GM21576 (cell line): ENCODE measurements around the gene FBN2.

Source experiments
- ATAC-seq: cut with Tn5 transposase; IDR thresholded peaks from one replicate; pipeline ENCODE4 v1.9.1; 2021; ENCODE audit warnings: mild to moderate bottlenecking, moderate library complexity; ENCODE audit not compliant: unreplicated experiment

The FBN2 gene

GRCh38 chr5:128262911-128263310, 275.1 kb downstream of the FBN2 start:
- no peak for ATAC-seq

- no peak for ATAC-seq
Measured at GRCh38 chr5:128259607-128260021, 278.4 kb downstream of the FBN2 start.

- ATAC-seq: no peak
Measured at GRCh38 chr5:128258372-128258771, 279.7 kb downstream of the FBN2 start.

DNA sequence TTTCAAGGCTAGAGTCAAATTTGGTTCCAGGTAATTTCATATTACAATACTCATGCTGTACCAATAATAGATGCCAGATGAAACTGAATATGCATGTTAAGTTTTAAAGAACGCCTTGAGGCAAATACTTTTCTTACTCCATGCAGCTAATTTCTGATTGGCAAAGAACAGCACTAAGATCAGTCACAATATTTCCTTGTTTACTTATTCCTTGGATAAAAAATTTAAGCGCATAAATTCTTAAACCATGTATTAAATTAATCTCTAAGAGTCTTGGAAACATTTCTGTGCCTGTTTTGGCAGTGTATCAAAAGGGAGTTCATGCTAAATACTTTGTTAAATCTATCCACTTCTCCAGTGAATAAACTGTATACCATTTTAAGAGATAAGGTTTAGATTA, 281.0 kb downstream of the FBN2 start:
- ATAC-seq: no peak

GRCh38 chr5:128254789-128255188, 283.3 kb downstream of the FBN2 start:
- ATAC-seq: no peak

DNA sequence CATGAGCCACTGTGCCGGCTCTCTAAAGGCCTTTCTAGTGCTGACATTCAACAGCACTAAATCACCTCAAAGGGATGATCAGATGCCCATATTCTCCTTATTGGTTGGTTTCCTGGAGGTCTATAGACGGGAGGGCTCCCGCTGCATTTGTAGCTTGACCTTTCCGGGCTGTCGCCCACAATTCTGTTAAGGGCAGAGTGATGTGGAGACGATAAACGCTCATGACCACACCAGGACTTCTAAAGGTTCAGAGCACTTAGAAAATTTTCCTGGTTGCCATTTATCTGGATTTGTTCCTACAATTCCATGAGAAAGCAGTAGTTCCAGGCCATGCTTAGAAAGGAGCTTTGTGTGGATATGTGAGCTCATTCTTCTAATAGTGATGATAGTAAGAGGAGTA, 284.2 kb downstream of the FBN2 start:
- ATAC-seq: no peak

DNA sequence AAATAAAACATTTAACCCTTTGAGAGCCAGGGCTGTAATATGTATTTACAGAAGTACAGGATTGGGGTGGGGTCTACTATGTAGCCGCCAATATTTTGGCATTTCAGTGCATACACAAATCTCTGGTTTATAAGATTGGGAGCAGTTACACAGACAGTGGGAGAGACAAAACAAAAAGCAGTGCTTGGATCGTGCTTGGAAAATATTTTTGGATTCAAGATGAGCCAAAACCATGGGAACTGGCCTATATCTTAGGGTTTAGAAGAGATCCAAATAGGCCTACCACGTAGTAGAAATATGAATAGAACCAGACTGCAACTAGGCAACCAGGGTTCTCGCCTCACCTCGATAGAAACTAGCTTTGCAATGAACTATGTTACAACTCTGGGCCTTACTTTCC, 284.9 kb downstream of the FBN2 start:
- ATAC-seq: no peak

DNA sequence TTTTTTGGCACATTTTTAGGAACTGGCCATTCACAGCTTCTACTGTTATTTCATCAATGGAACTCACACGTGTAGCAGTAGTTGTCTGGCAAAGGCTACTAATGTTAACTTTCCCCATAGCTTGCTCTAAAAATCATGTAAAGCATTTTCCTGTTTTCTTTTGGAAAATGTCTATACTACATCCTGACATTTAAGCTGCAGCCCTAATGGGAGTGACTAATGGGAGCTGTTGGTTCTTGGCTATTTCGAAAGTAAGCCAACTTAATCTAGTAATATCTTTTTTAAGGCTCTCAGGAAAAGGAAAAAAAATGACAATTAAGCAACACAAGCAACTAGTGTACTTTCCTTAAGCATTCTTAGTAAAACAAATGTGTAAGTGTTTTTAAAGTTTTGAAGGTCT, 285.3 kb downstream of the FBN2 start:
- ATAC-seq: no peak

DNA sequence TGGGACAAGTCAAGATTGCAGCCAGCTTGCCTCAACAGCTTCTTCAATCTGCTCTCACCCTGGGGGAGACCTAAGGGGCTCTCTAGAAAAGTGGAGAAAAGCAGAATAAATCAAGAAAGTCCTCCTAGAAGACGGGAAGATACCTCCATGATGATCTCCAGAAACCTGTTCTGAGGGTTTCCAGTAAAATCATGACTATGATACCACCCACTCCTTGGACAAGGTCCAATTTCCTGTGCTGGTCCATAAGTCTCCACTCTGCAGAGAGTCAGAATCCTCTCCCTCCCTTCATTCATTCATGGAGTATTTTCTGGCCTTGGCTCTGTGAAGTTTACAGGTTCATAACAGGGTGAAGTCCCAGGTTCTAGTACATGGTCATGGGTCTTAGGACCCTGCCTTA, 285.8 kb downstream of the FBN2 start:
- no peak for ATAC-seq

GRCh38 chr5:128245974-128246373, 292.1 kb downstream of the FBN2 start:
- ATAC-seq: no peak

GRCh38 chr5:128243958-128244582, 294.0 kb downstream of the FBN2 start:
- no peak for ATAC-seq

DNA sequence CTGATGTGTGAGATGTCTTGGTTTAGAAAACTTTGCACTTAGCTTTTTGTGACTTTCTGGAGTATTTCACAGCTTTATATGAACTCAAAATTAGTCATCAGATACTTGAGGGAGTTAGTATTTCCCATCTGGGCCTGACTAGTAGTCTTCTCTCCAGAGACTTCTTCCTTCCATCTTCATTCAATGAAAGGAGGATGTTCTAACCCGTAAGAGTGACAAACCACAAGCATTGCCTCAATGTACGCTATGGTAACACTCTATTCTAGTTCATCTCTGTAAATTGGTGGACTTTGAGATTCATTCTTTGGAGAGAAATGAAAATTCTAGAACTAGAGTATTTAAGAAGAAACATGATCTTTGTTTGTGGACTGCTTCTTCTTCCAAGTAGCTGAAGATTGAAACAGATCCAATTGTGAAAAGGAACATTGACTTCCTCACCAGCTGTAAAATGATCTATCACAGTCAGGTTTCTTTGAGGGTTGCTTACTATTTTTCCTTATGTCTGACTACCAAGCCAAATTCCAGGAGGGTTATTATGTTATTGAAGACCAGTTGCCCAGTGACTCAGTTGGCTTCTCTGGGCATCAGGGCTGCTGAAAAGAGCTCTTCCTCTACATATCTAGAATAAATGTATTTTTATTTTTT, 296.9 kb downstream of the FBN2 start:
- no peak for ATAC-seq

DNA sequence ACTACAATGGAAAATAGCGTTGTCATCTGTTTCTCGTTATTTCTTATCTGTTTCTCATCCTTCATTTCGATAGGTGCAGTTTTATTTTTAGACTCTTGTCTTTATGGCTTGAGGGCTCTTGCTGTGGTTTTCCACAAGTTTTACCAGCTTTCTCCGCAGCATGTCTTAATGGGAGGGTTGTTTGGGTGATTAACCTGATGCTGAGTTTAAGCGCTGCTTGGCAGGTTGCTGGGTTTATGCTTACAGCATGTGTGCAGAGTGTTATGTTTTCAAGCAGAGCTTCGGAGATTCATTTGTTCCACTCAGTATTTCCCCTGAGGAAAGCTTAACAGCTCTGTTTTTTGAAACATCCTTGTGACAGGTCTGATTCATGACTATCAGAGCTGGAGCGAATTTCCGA, 300.5 kb downstream of the FBN2 start:
- no peak for ATAC-seq

DNA sequence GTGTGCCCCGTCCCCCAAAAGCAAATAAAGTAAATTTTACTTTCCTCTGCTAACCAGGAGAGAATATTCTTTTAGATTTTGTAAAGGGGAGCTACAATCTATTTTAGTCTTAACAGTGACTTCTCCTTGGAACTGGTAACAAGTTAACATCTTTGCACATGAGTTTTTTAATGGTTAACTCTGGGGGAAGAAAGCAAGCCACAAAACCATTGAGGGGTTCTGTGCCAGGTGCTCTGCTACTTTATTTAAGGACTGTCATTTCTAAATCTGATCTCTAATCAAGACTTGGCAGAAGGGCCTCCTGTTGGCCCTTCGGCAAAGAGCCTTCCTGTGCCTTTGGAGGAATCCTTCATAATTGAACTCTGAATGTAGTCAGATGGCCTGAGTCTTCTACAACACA, 301.0 kb downstream of the FBN2 start:
- ATAC-seq: no peak

DNA sequence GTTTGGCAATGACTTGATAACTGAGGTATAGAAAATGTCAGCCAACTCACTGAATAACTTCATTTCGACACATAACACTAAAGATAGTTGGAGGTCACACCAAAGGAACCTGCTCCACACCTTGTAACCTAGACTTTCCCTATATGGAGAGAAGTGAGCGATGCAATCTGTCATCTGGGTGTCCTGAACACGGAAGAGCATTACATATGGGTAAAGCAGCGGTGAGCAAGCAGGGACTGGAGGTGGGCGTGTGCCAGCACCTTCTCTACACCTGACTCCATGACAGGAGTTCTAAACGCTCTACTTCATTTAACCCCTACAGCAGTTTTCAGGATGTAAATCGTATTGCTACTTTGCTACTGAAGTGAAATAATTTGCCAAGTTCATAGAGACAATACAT, 301.7 kb downstream of the FBN2 start:
- no peak for ATAC-seq

- no peak for ATAC-seq
Measured at GRCh38 chr5:128234928-128235641, 303.0 kb downstream of the FBN2 start.

DNA sequence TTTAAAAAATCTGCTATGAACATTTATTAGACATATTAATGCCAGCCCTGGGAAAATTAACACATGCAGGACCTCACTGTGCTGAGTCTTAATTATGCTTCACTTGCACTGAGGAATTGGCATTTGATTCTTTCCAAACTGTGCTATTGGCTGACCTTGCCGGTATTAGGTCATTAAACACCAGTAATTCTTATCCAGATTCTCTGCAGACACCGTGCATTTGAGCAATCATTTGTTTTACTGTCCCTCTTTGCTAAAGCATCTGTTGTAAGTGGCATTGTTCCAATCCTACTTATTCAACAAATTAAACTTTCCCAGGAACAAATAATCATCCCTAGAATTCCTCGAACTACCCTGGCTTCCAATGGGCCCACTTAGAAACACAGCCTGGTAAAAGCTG, 309.5 kb downstream of the FBN2 start:
- no peak for ATAC-seq

DNA sequence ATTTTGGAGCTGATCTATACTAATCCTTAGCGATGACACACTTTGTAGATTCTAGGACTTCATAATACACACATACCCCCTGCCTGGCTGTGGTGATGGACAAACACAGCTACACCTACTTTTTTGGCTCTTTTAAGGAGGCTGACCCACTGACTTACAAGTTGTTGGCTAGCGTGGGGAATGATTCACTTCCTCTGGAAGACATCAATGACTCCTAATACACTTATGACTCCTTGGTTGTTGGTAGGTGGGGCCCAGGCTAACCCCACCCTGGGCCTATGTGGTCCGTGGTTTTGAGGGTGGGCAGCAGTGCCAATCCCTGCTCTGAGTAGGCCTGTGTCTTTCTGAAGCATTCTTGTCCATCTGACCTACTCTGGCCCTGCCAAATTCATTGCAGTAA, 310.0 kb downstream of the FBN2 start:
- ATAC-seq: no peak

GRCh38 chr5:128225245-128226030, 312.6 kb downstream of the FBN2 start:
- ATAC-seq: no peak

- no peak for ATAC-seq
Measured at GRCh38 chr5:128224336-128224735, 313.7 kb downstream of the FBN2 start.

DNA sequence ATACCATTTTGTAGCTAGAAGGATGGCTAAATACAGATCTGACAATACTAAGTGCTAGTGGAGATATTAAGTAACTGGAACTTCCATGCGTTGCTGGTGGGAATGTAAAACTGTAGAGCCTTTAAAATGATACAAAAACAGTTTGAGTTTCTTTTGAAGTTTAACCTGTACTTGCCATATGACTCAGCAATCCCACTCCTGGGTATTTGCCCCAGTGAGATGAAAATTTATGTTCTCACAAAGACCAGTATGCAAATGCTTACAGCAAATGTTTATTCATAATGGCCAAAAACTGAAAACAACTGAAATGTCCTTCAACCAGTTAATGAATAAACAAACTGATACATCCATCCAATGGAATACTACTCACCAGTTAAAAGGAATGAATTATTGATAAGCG, 317.2 kb downstream of the FBN2 start:
- ATAC-seq: no peak
